Measurements from ENCODE around the gene DPEP2.
"Not testable (repeated sequence)": the region's sequence is repeated elsewhere in the genome, so short reads cannot be mapped to it uniquely, and the experiment has no call there.

Gene DPEP2, protein sequence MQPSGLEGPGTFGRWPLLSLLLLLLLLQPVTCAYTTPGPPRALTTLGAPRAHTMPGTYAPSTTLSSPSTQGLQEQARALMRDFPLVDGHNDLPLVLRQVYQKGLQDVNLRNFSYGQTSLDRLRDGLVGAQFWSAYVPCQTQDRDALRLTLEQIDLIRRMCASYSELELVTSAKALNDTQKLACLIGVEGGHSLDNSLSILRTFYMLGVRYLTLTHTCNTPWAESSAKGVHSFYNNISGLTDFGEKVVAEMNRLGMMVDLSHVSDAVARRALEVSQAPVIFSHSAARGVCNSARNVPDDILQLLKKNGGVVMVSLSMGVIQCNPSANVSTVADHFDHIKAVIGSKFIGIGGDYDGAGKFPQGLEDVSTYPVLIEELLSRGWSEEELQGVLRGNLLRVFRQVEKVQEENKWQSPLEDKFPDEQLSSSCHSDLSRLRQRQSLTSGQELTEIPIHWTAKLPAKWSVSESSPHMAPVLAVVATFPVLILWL

DNA sequence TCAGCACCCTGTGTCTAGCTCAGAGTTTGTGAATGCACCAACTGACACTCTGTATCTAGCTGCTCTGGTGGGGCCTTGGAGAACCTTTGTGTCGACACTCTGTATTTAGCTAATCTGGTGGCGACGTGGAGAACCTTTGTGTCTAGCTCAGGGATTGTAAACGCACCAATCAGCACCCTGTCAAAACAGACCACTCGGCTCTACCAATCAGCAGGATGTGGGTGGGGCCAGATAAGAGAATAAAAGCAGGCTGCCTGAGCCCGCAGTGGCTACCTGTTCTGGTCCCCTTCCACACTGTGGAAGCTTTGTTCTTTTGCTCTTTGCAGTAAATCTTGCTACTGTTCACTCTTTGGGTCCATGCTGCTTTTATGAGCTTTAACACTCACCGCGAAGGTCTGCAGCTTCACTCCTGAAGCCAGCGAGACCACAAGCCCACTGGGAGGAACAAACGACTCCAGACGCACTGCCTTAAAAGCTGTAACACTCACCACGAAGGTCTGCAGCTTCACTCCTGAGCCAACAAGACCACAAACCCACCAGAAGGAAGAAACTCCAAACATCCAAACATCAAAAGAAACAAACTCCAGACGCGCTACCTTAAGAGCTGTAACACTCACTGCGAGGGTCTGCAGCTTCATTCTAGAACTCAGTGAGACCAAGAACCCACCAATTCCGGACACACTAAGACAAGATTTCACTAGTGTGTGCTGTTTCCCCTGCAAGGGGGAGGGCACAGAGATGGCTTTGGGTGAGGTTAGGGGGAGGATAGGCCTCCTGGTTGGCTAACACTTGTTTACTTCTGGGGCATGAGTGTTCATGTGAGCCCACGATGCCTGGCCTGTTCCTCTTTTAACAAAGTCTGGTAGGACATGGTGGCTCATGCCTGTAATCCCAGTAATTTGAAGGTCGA is at the start of gene DPEP2:
Gene DPEP2, minus strand, starts transcription at position 706 of the 910 bp plus-strand sequence. CDS start 6,272 bp downstream, outside the sequence.
- DNase-seq: not testable (repeated sequence)

DNA sequence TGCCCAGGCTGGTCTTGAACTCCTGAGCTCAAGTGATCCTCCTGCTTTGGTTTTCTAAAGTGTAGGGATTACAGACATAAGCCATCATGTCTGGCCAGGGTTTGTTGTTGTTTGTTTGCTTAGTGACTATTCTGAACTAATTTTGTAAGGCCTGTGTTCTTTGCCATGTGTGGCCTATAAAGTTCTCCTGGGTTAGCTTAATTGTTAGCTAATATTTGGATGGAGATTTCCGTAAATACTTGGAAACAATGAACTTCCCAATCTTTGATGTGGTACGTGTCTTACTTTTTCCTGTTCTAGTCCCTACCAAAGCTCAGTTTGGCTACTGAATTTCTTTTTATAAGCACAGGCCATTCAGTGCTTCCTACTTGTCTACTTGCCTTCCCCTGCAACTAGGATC is 48.7 kb upstream of the DPEP2 start:
- DNase-seq: no peak

DNA sequence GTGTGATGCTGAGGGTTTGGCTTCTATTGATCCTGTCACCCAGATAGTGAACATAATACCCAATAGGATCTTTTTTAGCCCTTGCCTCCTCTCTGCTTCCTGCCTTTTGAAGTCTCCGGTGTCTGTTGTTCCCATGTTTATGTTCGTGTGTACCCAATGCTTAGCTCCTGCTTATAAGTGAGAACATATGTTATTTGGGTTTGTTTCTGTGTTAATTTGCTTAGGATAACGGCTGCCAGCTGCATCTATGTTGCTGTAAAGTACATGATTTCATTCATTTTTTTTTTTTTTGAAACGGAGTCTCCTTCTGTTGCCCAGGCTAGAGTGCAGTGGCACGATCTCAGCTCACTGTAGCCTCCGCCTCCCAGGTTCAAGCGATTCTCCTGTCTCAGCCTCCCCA is 46.8 kb upstream of the DPEP2 start:
- peak; percentile 93 for DNase-seq

DNA sequence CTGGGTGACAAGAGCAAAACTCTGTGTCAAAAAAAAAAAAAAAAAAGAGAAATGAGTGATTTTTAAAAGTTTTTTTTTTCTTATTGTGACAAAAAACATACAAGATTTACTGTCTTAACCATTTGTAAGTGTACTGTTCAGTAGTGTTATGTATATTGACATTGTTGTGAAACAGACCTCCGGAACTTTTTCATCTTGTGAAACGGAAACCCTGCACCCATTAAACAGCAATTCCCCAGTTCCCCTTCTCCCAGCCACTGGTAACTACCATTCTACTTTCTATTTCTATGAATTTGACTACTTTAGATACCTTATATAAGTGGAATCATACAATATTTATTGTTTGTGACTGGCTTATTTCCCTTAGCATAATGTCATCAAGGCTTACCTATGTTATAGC is 42.5 kb upstream of the DPEP2 start:
- no peak for DNase-seq

DNA sequence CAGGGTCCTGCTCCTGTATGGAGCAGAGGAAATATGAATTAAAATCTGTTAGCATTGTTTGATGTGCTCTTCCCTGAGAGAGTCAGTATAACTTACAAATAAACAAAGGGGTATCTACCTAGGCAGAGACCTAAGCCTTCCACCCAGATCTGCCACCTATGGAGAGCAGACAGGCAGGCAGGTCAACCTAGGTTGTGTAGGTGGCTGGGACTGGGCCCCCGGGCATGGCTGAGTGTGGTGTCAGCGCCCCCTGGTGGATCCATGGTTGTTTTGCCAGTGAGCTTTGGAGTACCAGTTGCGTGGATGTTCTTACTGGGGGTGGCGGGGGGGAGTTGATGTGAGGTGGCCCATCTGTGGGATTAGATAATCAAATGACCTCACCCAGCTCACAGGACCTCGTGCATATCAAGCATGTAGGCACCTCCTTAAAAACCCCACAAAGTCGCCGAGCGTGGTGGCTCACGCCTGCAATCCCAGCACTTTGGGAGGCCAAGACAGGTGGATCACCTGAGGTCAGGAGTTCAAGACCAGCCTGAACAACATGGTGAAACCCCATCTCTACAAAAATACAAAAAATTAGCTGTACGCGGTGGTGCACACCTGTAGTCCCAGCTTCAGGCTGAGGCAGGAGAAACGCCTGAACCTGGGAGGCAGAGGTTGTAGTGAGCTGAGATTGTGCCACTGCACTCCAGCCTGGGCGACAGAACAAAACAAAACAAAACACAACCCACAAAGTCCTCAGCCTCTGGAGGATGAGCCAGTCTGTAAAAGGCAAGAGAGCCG is 41.4 kb upstream of the DPEP2 start:
- peak; percentile 11 for DNase-seq

DNA sequence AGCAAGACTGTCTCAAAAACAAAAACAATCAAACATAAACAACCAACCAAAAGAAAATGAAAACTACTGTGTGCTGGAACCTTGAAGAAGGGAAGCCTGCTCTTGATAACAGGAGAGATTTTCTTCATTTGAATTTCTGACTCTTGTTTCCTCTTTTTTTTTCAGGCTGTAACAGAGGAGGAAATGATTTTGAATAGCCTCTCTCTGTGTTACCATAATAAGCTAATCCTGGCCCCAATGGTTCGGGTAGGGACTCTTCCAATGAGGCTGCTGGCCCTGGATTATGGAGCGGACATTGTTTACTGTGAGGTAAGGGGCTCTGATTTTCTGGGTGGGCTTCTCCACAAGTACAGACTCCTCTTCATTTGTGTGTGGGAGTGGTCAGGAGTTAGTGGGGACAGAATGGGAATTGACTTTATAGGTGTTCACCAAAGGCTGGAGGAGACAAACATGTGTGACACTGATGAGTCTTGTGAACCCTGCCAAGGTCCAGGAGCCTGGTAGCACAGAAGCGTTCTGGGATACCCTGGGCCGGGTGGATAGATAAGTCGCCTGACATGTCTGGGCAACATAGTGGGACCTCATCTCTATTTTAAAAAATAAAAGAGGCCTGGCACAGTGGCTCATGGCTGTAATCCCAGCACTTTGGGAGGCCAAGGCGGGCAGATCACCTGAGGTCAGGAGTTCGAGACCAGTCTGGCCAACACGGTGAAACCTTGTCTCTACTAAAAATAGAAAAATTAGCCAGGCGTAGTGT is 38.7 kb upstream of the DPEP2 start:
- no peak for DNase-seq

DNA sequence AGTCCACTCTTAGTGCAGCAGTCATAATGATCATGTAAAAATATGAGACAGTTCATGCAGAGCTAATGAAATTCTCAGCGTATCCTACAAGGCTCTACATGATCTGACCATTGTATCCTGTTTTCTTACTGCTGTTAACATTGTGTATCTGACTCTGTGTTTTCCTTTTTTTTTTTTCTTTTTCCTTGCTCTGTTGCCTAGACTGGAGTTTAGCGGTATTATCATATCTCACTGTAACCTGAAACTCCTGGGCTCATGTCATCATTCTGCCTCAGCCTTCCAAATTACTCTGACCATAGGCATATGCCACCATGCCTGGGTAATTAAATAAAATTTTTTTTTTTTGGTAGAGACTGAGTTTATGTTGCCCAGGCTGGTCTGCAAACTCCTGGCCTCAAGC is 35.9 kb upstream of the DPEP2 start:
- DNase-seq: no peak

DNA sequence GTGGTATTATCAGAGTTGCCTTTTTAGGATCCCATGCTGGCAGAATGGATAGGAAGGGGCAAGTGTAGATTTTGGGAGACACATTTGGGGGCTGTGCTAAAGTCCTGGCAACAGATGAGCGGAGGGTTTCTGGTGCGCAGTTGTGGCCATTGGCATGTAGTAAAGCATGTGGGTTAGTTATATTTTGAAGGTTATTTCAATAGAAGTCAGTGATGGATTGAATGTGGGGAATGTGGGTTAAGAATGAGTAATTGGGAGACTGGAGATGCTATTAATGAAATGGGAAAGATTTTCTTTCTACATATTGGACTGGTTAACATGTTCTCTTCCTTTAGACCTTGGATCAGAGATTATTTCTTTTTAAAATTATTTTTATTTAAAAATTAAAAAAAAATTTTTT is 33.8 kb upstream of the DPEP2 start:
- DNase-seq: no peak

DNA sequence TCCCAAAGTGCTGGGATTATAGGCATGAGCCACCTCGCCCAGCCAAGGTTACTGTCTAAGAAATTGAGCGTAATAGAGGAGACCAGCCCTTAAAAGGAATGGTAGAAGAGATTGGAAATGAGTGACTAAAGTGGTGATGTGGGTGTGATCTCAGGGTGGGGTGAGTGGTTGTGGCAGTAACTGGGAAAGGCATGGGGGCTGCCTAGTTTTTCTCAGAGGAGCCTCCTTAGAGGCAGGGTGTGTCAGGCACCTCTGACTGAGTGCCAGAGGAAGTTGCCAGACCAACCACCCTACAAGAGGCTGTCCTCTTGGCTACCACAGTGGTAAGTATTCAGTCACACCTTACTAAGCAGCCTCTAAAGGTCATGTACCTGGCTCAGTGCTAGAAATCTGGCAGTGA is 32.7 kb upstream of the DPEP2 start:
- no peak for DNase-seq

DNA sequence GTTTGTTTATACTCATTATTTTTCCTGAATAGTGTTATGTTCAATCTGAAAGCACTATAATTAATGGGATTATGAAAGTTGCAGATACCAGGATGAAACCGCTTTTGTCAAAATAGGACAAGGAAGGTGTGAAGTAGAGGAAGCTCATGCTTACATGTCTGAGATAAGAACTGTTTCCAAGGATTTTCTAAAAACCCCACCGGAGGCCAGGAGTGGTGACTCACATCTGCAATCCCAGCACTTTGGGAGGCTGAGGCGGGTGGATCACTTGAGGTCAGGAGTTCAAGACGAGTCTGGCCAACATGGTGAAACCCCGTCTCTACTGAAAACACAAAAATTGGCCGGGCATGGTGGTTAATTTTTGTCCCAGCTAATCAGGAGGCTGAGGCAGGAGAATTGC is 30.8 kb upstream of the DPEP2 start:
- not testable (repeated sequence) for DNase-seq

DNA sequence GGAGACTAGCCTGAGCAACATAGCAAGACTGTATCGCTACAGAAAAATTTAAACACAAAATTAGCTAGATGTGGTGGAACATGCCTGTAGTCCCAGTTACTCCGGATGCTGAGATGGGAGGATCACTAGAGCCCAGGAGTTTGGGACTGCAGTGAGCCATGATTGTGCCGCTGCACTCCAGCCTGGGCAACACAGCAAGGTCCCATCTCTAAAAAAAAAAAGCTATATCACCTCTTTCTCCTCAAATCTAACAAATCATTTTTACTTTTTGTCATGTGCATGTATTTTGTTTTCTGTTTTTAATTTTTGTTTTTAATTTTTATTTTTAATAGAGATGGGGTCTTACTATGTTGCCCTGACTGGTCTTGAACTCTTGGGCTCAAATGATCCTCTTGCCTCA is 29.7 kb upstream of the DPEP2 start:
- DNase-seq: no peak

DNA sequence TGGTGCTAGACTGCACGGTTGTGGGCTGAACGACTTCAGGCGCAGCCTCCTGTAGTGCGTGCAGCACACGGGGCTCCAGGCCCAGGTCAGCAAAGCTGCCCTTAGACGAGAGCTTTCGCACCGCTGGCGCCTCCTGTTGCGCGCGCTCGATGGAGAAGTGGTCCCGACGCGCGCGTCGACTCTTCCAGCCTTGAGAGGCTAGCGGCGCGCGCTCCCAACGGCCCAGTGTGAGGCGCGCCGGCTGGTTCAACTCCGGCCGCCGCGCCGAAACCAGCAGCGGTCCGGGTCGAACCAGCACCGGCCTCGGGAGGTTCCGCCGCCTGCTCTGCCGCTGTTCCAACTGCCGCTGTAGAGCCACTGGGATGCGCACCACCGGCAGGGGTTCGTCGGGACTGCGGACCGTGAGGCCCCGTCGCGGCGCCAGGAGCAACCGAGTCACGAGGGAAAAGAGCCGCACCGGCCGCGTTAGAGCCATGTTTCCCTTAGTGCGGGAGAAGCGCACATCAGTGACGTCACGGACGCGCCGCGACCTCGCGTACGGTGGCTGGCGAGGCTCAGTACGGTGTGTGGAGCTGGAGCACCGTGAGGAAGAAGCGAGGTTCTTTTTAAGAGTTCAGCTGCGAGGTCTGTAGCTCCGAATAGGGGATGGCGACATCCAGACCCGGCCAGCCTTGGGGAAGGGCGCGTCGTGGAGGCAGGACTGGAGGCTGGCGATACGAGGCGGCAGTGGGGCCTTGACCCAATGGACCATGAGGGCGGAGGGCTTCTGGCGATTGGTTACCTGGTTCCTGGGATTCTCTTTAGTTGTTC is 23.6 kb upstream of the DPEP2 start, which contains the start of the genes DDX28 and DUS2:
Gene DDX28, minus strand, starts transcription at position 505 of the 810 bp plus-strand sequence. Its CDS starts 30 bp downstream, at position 475.
Gene DUS2, plus strand, starts transcription at position 557 of the 810 bp plus-strand sequence. CDS start 14,740 bp downstream, outside the sequence.
- DNase-seq: peak; percentile 66

DNA sequence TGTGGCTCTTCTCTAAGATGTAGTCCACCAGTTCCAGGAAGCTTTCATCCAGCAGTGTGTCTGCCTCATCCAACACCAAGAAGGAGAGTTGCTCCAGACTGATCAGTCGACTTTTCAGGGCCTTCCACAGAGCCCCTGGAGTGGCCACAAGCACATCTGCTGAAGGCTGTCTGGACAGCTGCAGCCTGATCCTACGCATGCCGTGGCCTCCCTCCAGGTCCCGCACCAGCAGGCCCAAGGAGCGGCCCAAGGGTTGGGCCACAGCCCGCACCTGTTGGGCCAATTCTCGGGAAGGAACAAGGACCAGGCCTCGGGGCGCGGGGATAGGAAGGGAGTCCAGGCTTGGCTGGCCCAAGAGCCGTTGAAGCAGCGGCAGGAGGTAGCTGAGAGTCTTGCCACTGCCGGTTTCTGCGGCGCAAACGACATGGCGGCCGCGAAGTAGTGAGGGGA is 23.0 kb upstream of the DPEP2 start:
- no peak for DNase-seq

DNA sequence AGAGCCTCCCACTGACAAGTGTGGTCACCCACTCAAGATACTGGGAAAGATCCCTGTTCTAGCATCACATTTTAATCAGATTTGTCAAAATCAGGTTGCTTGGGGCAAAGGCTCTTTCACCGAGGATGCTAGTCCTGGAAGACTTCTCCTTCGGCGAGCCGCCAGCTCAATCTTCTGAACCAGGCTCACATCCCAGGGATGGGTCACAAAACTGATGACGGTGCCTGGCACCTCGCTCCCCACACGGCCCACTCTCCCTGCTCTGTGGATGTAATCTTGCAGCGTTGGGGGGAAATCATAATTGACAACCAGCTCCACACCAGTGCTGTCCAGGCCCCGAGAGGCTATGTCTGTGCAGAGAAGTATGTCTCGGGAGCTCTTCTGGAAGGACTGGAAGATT is 22.2 kb upstream of the DPEP2 start:
- DNase-seq: no peak

DNA sequence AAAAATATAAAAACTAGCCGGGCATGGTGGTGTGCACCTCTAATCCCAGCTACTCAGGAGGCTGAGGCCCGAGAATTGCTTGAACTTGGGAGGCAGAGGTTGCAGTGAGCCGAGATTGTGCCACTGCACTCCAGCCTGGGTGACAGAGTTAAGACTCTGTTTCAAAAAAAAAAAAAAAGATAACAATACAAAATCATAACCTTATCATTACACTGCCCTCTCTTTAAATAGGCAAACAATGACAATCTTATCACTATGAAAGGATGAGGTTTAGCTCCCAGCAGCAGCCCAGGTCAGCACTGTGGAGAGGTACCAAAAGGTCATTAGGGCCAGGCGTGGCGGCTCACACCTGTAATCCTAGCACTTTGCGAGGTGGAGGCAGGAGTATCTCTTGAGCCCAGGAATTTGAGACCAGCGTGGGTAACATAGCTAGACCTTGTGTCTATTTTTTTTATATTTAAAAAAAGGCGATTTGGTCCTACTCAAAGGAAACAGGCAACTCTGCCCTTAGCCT is 19.9 kb upstream of the DPEP2 start:
- DNase-seq: no peak

DNA sequence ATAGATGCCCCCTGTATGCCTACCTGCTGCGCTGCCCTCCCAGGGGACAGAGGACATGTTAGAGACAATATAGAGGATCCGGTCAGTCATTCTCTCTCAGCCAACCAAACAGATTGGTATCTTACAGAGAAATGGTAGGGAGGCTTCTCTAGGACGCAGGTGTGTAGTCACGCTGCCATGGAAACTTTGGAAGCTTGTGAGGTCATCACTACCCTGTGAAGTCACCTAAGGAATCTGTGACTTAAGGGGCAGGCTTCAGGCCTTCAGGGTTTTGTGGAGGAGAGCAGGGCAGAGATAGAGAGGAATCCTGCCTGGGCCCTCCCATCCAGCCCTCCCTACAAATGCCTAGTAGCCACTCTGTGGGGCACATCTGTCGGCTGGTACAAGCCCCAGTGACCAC is 16.4 kb upstream of the DPEP2 start, which contains the start of gene DPEP2NB:
Gene DPEP2NB, minus strand, starts transcription at position 231 of the 400 bp plus-strand sequence. Its CDS starts 141 bp downstream, at position 90.
- DNase-seq: no peak

DNA sequence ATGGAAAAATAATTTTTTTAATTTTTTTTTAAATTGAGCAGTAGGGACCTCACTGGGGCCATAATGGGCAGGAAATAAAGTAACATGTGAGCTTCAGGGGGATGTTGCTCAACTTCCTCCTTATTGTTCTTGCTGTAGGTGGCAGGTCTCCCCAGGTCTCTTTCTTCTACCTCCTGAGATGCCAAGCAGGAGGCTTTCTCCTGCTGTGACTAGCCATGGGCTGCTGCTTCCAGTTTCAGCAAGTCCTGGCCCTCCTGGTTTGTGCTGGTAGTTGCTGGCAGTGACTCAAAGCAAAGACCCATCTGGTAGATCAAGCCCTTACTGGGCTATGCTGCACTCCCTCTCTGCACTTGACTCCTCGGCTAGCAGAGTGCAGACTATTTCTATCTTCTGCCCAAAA is 14.2 kb upstream of the DPEP2 start:
- no peak for DNase-seq

DNA sequence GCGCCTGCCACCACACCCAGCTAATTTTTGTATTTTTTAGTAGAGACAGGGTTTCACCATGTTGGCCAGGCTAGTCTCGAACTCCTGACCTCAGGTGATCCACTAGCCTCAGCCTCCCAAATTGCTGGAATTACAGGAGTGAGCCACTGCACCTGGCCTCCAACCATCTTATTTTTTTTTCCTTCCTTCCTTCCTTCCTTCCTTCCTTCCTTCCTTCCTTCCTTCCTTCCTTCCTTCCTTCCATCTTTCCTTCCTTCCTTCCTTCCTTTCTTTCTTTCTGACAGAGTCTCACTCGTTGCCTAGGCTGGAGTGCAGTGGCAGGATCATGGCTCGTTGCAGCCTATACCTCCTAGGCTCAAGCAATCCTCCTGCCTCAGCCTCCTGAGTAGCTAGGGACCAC is 10.6 kb upstream of the DPEP2 start:
- not testable (repeated sequence) for DNase-seq

DNA sequence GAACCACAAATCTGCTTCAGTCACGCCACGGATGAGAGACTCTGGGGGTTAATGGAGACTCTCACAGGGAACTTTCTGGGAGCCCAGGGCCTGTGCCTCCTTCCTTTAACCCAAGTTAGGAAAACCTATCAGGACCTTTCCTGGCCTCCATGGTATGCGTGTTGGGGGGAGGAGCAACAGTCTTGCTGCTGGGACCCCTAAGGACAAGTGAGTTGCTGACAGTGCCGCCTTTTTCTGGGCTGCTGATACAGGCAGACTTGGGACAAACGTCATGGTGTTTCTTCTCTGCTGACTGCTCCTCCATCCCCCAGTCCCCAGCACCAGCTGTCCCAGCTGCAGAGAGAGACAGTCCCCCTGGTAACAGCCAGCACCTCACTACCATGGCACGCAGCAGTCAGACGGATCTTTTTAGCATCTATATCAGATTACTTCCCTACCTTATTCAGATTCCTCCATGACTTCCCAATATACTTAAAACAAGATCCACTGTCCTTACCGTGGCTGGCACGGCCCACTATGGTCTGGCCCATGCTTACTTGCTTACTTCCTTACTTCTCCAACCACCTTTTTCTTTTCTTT is 10.0 kb upstream of the DPEP2 start:
- DNase-seq: no peak

DNA sequence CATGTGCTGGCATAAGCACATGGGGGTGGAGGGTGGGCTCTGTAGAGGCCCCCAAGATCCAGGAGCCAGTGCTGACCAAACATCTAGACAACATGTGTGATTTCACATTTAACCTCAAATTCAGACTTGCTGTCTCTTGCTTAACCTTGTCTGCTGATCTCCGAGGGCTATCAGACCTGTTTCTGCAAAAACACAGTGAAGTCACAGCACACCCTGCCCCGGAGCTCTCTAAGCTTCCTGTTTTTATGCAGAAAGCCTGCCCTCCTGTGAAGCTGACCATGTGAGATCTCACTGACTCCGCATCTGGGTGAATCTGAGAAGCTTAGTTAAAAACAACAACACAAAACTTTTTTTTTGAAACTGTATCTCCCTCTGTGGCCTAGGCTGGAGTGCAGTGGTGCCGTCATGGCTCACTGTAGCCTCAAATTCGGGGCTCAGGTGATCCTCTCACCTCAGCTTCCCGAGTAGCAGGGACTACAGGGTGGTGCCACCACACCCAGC is 6.6 kb upstream of the DPEP2 start:
- DNase-seq: no peak
